ENCODE results near the gene KRTAP5-6. TPM values are rescaled to one million over a fixed set of nuclear protein-coding genes. Genes with fewer than 3 reads are reported as not detected.

Gene KRTAP5-6
- total RNA-seq, 1 donor from 2014 or later = not detected

GRCh38 chr11:1733716-1734640 is 37.0 kb downstream of the KRTAP5-6 start:
- DNase-seq = no peak

DNA sequence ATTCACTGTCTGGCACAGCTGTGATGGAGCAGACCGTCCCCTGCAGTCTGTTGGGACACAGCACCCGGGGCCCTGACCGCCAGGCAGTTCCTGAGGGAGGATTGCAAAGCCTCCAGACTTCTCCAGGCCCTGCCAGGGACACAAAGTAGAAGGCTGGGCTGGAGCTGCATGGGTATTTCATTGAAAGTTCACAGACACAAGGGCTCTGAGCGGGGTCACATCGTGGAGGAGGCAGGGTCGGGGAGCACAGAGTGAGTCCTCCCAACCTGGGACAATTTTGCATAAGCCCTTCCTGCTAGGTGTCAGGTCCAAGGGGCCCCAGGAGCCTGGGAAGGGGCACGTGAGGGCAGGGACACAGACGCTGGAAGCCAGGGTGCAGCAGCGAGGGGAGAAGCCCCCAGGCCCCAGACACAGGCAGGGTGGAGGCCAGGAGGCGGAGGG is 37.7 kb downstream of the KRTAP5-6 start:
- DNase-seq = no peak

DNA sequence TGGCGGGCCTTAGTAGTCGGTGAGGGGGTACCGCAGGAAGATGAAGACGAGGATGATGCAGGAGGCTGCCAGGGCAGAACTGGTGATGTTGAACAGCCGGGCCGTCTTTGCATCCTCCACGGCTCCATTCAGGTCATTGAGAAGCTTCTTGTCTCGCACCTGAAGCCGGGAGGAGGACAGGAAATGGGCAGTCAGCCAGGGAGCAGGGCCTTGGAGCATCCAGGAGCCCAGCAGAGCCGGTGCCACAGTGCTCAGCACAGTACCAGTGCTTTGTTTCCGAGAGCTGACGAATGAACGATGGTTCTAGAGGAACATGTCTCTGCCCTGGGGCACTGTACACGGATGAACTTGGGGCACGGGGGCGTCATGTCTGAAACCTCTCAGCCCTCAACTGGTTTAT is 38.3 kb downstream of the KRTAP5-6 start:
- DNase-seq = no peak

GRCh38 chr11:1736447-1736992 is 39.5 kb downstream of the KRTAP5-6 start:
- DNase-seq = no peak

DNA sequence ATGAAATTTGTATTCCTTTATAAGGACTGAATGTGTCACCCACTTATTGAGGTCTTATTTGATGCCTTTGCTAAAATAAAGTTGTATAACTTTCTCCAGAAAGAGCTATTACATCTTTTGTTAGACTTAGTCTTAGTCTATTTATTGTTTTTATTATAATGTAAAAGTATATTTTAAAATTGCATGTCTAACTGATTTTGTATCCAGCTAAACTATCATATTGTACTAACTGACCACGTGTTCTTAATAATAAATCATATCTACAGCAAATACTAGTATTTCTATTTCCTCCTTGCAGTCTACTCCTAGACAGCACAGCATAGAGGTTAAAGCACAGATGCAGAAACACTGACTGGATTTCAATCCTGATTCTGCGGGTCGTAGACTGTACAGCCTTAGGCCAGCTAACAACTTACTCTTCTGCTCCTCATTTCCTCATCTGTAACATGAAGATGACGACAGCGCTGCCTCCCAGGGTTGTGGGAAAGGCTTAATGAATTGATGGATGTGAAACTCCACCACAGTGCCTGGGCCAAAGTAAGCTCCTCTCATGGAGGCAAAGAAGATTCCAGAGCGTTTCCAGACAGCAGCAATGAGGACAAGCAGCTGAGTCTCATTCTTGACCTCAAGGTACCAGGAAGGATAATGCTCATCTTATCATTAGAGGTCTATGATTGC is 40.2 kb downstream of the KRTAP5-6 start:
- DNase-seq = no peak

DNA sequence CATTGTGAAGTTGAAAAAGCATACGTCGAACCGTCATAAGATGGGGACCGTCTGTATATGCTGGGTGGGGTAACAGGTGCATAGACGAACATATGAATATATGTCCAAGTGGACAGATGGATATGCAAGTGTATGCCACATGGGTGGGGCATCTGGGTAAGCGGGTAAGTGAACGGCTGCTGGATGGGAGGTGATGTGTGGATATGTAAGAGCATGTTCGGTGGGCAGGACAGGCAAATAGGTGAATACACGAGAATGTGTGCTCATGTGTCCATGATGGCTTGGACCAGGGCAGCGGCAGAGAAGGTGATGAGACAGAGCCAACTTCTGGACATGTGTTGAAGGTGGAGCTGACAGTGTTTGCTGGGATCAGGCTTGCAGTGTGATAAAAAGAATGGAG is 41.4 kb downstream of the KRTAP5-6 start:
- no peak for DNase-seq

- DNase-seq = no peak
Observed at GRCh38 chr11:1739576-1739975, 42.6 kb downstream of the KRTAP5-6 start.

DNA sequence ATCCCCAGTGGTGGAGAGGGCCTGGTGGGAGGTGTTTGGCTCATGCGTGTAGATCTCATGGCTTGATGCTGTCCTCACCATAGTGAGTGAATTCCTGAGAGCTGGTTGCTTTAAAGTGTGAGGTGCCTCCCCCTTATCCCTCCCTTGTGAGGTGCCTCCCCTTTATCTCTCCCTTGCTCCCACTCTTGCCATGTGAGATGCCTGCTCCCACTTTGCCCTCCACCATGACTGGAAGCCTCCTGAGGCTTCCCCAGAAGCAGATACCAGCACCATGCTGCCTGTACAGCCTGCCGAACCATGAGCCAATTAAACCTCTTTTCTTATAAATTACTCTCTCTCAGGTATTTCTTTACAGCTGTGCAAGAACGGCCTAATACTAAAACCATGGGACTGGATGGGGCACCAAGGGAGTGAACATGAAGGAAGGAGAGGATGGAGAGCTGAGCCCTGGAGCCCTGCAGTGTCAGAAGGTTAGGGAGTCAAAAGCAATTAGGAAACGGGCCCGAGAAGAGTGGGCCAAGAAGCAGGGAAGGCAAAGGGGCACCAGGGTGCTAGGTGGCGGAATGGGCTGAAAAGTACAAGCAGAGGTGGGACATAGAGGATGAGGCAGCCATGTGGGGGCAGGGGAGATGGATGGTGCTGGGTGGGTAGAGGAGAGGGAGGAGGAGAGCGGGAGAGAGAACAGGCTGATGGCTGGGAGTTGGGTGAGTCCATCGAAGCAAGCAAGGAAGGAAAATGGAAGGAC is 44.0 kb downstream of the KRTAP5-6 start:
- DNase-seq = no peak

GRCh38 chr11:1741741-1742140 is 44.7 kb downstream of the KRTAP5-6 start:
- no peak for DNase-seq

GRCh38 chr11:1742371-1742770 is 45.4 kb downstream of the KRTAP5-6 start:
- DNase-seq = no peak

GRCh38 chr11:1742869-1743584 is 46.0 kb downstream of the KRTAP5-6 start:
- no peak for DNase-seq

DNA sequence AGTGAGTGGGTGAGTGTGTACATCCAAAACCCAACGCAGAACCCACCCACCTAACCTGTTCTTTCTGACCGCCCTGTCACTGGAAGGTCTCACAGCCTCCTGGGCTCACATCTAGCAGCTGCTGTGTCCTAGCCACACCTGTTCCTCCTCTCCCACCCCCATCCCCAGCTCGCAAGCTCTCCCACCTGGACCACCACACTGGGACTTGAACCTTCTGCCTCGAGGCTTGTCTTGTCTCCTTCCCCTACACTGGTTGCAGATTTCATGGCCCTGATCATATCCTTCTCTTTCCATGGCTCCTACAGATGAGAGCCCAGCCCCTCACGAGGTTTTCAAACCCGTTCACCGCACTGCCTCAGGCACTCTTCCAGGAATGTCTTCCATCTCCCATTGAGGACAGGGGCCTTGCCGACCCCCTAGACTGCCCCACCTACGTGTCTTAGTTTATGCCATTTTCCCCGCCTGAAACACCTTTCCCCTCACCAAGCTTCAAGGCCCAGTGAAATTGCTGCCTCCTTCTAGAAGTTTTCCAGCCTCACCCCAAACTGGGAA is 46.7 kb downstream of the KRTAP5-6 start:
- no peak for DNase-seq

DNA sequence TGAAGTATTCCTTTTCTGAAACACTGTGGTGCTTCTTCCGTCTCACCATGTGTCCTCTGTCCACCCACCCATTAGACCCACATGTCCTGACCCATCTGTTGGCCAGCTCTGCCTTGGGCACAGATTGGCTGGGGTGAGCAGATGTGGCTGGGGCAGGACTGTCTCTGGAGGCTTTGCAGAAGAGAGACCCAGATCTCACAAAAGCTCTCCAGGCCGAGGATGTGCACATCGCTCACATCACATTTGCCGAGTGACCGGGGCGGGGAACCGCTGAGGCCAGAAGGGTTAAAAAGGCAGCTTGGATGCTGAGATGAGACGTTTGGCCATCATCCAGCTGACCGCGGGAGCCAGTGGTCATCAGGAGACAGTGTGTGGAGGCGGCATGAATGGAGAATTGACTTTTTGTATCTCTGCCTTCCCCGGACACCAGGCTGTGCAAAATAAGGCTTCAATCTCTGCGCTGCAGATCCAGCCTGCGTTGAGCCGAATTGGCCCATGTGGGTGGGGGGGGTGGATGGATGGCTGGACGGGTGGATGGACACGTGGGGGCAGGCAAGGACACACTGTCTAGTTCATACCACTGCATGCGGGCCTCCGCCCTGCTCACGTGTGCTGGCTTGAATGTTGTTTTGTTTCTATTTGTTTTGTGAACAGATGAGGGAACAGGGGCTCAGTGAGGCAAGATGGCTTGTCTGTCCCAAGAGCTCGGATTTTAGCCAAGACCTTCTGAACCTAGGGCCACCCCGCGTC is 47.3 kb downstream of the KRTAP5-6 start:
- no peak for DNase-seq

DNA sequence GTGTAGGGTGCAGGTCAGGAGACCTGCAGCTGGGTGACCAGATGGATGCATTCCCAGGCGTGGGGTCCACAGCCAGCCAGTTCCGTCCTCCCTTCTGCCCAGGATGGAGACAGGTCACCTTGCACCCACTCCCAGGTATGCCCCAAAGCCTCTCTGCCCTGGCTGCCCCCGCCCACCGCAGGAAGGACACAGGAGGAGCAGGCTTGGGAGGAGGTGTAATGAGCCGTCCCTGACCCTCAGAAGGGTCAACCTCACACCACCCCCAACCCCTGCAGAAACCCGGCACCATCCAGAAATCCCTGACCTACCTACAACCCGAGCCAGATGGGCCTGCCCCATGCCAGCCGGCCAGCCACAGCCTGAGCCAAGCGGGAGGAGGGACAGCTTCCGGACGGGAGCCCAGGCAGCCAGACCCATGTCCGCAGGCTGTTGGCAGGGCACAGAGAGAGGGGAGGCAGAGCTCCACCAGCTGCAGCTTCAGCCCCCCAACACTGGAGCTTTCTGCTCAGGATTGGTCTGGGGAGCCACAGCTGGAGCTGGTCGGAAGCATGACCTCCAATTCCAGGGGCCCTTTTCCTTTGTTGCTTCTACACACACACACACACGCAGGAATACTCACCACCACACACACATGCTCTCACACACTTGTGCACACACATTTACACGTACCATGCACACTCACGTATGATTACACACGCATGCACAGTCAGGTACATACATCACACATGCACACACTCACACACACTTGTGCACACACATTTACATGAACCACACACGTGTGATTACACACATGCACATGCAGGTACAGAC is 48.1 kb downstream of the KRTAP5-6 start:
- DNase-seq = no peak

GRCh38 chr11:1745701-1746320 is 48.8 kb downstream of the KRTAP5-6 start:
- DNase-seq = no peak

GRCh38 chr11:1746511-1746931 is 49.5 kb downstream of the KRTAP5-6 start:
- no peak for DNase-seq

GRCh38 chr11:1746956-1747752 is 50.2 kb downstream of the KRTAP5-6 start:
- DNase-seq = no peak

Data from occipital lobe (tissue), 2 donors.